ENCODE results near the gene B4GALT2.

GRCh38 chr1:43968348-43968948 is 10.6 kb upstream of the B4GALT2 start:
- TF ChIP-seq CTCF (IDR thresholded peaks at IDR 0.05; ENCODE audit: insufficient read depth, low read length, poor library complexity, severe bottlenecking), result no peak
- TF ChIP-seq EZH2phosphoT487 (conservative IDR thresholded peaks at IDR 0.05; ENCODE audit: low read length), result no peak
